CD4-positive, alpha-beta T cell treated with Interferon alpha-2 for 1 hour (primary cell): ENCODE data around the gene SOCS2.
A peak's percentile ranks its signal among the peaks of the same experiment; 100 is the strongest.

Source experiments
- DNase-seq, 2 donors: peaks; one replicate each; pipeline ENCODE4 v3.0.0-alpha.2; 2020 to 2022

SOCS2 gene

DNA sequence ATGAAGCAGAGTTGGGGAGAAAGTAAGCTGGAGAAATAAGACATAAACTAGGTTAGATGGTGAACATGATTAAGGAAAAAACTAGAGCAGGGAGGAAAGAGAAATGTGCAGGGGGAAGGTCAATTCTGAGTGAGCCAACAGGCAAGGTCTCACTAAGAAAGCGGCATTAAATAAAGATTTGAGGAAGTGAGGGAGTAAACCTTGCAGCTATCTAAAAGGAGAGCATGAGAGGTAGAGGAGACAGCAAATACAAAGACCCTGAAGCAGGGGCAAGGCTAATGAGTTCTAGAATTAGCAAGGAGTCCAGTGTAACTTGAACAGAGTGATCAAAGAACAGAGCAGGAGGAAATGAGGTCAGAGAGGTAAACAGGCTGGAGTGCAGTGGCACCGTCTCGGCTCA, 4.4 kb upstream of the SOCS2 start:
- DNase-seq, result no peak

DNA sequence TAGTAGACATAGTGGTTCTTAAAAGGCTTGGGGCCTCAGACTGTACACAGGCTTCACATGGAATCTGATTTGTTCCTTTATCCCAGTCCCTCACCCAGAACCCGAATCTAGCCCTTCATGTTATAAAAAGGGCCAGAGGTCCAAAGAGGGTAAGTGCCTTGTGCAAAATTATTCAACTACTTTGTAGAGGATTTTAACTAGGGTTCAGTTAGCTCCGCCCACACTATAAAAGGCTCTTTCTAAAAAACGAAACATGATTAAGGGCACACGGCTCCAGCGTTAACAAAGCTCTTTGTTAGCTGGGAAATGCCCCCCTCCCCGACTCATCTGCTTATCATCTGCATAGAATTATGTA, 3.2 kb upstream of the SOCS2 start:
- DNase-seq, result no peak

DNA sequence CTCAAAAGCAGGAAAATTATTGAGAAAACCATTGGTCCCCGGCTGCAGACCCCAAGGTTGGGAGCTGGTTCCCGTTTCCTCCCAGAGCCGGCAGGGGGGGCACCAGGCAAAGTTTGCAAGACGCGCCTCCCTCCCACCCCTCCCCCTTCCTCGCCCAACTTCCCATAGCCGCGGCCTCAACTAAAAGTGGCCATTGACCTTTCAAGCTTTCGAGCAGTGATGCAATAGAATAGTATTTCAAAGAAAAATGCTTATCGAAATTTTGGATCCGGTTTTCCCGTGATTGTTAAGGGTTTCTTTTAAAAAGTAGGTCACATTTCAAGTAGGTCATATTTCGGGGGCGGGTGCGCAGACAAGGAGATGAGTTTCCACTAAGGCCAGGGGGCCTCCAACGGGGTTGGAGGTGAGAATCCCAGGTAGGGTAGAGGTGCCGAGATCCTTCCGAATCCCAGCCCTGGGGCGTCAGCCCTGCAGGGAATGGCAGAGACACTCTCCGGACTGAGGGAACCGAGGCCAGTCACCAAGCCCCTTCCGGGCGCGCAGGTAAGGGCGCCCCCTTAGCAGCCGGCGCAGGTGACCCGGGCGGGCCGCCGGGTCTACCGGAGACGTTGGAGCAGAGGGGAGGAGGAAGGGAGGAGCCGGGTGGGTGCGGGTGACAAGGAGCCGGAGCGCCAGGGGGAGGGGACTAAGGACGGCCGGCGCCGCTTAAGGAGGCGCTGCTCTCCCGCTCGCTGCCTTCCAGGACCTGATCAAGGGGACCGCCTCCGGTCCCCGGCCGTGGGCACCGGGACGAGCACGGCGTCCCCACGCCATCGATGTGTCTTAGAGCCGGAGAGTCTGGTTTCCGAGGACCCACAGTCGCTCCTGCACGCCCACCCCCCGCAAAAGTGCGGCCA, 2.6 kb upstream of the SOCS2 start:
- peak; percentile 75 to 79 for DNase-seq

DNA sequence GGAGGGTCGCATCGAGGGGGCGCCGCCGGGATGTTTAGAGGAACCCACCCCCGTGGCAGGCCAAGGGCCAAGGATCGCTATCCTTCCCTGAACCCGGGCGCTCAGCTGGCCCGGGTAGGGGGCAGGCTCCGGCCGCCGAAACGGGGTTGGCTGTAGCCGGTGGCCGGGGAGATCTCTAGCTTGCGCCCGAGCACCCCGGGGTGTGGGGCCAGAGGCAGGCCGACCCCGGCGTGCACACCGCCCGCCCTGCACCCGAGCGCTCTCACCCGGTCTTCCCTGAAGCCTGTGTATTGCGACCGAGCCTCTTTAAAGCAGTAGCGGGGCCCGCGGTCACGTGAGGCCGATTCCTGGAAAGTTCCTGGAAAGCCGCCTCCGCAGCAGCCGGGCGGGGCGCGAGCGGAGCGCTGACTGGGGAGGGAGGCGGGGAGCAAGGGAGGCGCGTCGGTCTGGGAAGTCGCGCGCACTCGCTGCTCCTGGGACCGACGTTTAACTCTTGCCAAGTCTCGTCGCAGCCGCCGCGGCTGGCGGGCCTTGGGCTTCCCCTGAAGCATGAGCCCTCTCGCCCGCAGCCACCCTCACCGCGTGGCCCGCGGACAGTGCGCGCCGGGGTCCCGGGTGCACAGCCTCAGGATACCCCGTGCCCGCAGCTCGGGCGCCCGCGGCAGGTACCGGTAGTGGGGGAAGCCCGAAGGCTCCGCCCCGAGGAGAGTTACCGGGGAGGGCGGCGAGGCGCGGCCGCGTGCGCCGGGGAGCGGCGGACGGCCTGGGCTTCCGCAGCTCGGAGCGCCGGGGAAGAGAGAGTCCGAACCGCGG, 1.7 kb upstream of the SOCS2 start:
- peak; percentile 90 to 93 for DNase-seq

DNA sequence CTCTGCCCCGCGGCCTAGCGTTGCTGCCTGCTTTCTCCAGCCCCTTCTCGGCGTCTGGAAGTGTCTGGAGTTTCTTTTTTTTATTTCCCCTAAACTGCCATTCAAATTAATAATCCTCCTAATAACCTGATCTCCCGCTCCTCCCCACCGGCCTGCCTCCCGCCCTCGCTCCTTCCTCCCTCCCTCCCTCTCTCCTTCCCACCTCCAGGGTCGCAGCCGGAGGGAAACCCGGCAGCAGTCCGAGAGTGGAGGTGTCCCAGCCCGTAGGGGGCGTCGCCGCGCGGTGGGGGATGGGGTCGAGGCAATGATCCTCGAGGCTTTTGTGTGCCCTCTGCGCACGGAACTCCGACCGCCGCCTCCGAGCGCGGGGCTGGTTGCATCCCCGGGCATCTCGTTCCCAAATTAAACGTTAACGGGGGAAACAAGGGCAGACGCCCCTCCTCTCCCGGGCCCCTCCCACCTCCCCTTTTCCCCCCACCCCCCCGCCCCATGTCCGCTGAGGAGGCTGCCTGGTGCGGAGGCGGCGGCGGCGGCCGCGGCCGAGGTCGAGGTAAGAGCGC, 1.0 kb upstream of the SOCS2 start:
- DNase-seq, result peak; percentile 47 to 68

DNA sequence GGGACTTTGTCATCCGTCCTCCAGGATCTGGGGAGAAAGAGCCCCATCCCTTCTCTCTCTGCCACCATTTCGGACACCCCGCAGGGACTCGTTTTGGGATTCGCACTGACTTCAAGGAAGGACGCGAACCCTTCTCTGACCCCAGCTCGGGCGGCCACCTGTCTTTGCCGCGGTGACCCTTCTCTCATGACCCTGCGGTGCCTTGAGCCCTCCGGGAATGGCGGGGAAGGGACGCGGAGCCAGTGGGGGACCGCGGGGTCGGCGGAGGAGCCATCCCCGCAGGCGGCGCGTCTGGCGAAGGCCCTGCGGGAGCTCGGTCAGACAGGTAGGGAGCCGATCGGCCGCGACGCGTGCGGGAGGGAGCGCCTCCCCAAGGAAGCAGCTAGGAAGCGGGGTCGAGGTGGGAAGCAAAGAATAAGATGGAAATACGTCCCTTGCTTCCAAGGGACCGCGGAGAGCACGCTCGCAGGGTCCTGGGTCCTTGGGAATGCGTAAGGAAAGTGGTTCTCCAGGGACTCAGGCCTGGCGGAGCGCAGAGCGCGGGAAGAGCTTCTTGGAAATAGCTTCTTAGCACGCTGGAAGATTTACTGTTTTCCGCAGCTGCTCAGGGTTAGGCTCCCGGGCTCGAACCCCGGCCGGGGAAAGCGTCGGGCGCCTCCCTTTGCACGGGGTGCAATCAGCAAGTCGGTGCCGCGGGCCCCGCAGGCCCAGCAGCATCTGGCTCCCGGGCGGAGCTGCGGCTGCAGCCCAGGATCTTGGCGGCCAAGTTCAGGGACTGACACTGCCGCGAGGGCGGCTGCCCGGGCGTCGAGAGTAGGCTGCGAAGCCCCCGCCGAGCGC, 457 bp downstream of the SOCS2 start:
- peak; percentile 6 to 23 for DNase-seq

DNA sequence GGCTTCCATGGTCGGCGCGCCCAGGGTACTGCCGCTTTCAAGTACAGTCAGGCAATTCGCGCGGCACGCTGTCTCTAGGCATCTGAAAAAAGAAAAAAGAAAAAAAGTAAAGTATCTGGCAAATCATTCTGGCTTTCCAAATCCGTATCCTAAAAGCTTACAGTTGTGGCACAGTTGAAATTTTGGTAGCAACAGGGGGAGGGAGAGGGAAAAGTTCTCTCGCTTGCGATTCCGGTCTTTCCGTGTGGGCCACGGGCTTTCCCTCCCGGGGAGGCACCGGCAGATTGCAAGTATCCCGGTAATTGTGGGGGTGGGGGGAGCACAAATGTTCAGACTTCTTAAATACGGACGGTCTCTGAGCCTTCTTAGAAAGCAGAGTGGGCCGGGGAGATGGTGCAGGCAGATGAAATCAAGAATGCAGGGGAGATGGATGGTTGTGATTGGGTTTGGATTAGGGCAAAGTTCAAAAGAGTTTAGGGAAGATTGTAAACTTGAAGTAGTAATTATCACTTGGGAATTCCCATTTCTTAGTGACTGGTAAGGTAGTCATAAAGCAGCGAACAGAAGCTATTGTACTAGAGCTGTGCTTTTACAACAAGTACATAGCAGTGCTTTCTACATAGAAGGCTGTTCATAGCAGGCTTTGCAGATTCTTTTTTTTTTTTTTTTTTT, 1.2 kb downstream of the SOCS2 start:
- peak in 1 of 2 donors; percentile 2 for DNase-seq

DNA sequence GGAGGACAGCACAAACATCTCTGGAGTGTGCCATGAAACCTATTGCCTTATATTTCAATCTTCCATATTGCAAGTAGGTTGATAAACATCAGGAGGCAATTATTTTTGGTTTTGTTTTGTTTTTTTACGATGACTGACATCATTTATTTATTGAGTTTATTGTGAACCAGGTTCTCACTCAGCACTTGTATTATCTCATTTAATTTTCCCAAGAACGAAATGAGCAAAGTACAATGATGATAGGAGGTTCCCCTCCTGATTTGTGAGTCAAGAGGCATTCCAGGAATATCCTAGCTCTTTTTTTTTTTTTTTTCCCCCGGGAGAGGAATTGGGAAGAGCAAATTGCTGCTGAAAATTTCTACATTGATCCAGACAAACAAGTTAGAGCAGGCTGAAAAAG, 4.7 kb downstream of the SOCS2 start:
- DNase-seq, result no peak

DNA sequence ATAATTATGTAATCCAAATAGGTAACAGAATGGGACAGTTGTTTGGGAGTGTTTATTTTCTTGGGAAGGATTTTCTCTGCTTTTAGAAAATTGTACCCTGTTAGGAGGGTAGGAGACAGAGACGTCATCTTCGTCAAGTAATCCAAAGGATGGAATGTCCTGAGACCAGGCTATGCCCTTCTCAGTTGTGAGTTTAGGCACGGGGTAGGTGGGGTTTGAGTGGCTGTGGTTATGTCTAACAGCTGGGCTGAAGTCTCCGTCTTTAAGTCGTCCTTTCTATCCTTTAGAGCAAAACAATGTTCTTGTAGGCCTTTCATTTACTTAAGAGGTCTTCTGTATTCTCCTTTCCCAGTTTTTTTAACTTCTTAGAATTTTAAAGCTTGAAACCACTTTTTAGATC, 5.7 kb downstream of the SOCS2 start:
- no peak for DNase-seq

DNA sequence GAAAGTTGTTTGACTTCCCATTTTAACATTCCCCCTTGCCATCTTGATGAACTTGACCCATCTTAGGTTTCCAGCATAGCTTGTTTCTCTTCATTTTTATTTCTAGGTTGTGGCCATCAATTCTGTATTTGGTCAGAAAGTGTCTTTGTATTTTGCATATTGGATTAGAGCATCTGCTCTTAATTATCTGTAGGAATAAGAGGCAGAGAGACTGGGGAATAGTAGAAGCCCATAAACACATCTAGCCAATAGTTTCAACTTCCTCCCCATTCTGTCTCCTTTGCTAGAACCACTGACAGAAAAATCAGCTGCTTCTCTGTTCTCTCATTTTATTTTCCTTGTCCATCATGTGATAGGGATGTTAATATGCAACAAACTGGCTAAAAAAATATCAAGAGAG, 8.2 kb downstream of the SOCS2 start:
- DNase-seq, result no peak

DNA sequence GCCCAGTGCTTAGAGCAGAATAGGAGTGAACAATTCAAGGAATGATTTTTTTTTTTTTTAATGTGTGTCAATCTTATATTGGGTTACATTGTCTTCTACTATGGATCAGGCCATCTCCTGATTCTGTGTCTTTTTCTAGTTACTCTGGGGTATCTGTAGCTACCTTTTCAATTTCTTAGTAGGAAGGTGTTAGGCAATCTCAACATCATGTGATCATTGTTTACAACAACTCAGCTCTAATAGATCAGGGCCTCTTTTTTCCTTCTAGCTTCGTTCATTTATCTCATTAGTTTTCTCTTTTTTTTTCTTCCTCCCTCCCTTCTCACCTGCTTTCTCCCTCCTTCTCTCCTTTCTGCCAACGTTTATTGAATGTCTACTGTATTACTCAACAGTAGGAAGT, 8.9 kb downstream of the SOCS2 start:
- DNase-seq, result no peak

DNA sequence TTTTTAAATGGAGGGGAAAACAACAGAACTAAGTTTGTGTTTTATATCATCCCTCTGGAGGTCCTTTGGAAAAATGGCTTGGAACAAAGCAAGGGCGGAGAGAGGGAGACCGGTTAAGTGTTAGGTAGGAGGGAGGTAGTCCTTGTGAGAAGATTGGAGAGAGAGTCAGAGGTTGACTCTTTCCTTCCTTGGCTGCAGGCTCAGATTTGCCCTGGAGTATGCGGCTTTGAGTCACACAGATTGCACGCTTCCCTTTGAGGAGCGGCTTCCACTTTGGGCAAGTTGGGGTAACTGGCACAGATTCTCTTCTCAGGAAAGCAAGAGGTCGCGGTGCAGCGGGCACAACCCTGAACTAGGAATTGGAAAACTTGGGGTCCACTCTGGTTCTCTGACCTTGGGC, 9.9 kb downstream of the SOCS2 start:
- DNase-seq, result no peak

DNA sequence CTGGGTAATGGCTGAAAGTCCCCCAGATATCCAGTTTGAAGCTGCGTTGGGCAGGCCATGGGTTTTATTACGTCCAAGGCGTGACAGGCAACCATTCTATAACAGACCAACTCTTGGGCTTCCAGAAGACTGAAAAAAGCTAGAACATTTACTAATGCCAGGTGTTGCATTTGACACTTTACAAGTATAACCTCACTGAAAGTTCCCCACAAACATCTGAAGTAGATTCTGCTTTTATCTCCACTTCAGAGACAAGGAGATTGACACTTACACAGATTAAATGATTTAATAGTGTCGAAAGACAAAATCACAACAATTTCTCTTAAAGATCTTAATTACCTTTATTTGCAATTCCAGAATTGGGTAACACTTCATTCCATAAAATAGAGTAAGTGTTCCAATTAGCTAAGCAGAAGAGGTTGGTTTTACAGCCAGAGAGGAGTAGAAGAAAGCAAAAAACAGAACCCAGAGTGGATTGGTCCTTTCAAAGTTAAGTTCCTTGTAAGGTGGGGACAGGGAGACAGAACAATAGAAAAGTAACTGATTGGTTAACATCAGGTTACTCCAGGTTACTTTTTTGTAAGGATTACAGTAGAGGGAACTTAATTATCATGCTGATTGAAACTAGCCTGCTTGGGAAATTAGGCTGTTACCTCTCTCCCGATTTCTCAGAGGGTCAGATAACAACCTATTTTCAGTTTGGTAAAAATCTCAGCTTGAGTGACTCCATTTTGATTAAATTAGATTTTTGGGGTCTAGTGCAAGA, 11.3 kb downstream of the SOCS2 start:
- DNase-seq, result no peak

DNA sequence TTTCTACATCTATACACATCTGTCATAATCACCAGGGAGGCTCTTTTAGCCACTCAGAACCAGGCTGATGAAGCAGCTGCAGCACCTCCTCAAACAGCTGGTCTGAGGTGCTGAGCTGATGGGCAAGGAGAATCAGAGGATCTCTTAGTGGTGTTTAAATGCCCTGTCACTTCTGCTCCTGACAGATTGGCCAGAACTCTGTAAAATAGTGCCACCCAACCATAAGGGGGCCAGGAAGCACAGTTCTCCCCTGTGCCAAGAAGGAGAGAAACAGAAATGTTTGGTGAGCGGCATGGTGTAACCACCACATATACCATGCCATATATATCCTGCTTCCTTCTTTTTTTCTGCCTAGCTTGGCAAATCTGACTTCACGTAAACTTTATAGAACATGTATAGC, 12.8 kb downstream of the SOCS2 start:
- DNase-seq, result no peak

DNA sequence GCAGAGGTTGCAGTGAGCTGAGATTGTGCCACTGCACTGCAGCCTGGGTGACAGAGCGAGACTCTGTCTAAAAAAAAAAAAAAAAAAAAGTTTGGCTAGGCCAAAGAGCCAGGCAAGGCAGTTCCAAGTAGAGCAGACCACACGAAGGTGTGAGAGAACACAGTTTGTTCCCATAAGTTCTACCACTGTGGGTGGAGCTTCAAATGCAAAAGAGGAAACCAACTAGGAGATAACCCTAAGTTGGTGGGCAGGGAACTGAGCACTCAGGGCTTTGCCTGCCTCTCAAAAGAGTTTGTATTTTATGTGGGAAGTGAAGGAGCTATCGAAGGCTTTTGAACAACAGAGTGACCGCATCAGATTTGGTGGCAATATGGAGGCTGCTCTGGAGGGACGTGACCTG, 15.1 kb downstream of the SOCS2 start:
- DNase-seq, result no peak

DNA sequence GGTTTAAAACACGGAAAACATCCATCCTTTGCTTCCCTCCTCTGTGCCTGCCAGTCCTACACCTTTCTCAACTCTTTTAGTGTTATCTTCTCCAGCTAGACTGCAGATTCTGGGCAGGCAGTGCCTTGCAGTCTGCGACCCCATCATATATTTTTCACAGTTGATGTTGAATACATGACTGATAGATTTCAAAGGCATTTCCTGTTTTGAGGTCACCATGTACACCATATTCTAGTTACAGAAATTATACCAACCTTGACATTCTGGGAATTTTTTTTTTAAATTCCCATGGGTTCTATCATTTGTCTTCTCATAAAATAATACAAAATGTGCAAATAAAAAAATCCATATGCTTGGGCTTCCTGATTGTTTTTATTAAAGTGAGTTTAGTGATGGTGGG, 16.6 kb downstream of the SOCS2 start:
- DNase-seq, result no peak

DNA sequence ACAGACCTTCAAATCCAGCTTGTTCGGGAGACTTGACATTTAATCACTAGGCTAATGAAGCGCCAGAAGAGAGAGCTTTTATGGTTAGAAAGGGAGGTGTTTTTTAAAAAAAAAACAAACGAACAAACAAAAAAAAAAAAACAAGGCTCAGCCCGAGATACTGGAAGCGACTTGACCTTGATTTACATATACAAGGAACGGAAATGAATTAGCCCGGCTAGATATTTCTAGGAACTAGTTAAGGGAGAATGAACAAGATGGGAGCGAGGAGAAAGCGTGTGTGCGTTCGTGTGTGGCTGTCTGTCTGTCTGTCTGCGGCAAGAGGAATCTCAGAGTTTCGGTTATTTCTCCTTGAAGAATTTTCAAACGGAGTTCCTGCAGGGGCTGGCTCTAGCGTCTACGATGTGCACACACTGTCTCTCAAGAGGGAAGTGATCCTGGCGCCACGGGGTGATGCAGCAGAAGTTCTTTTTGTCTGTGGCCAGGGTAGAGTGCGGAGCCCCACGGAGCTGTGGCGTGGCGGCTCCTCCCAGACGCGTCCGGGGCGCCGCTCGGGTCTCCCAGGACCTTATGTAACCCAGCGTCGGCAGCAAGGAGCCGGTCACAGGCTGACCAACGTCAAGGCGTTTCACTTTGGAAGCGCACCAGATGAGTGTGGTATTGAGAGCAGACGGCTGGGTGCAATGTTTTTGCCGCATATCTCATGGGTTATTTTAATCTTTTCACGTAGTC, 18.8 kb downstream of the SOCS2 start:
- DNase-seq, result peak; percentile 41 to 62

DNA sequence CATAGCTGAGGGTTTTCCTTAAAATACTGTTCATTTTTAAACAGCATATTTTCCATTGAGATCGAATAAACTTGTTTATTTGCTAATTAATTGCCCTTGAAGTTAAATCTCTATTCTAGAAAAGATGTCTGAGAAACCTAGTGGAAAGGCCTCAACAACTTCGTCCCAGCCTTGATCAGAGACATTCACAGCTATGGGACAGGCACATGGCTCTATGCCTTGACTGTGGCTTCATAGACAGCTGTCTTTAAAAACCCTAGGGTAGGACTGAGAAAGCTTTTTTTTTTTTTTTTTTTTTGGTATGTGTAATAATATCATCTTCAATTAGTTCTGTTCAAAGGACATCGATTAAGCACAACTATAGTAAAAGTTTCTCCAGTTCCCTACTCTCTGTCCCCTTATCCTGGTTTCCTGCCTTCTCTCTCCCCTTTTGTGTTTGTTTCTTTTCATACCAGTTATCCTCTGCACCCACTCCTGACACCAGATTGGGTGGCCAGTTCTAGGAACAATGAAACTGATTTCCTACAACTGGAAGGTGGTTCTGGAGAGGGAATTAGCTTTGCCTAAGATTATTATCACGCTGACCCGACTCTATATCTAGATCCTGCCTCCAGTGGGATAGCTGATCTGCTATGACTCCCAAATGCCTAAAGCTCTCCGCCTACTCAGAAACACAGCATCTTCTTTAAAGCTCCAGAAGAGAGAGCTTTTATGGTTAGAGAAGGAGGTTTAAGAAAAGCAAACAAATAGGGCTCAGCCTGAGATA, 20.3 kb downstream of the SOCS2 start:
- DNase-seq, result no peak

DNA sequence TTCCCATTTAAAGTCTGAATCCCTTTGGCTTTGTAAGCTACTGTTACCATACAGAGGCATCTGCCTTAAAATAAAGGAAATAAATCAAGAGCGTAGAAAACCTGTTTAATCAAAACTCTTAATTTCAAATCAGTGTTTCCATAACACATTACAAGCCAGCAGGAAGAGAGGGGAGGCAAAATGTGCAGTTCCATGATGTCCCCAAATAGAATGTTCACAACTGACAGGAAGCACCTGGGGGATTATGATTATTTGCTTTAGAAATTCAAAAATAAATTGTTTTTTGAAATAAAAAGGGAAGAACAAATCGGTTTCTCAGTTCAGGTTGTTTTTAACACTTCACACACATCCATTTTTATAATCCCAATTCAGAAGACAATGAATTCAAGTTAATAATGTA, 21.4 kb downstream of the SOCS2 start:
- no peak for DNase-seq

DNA sequence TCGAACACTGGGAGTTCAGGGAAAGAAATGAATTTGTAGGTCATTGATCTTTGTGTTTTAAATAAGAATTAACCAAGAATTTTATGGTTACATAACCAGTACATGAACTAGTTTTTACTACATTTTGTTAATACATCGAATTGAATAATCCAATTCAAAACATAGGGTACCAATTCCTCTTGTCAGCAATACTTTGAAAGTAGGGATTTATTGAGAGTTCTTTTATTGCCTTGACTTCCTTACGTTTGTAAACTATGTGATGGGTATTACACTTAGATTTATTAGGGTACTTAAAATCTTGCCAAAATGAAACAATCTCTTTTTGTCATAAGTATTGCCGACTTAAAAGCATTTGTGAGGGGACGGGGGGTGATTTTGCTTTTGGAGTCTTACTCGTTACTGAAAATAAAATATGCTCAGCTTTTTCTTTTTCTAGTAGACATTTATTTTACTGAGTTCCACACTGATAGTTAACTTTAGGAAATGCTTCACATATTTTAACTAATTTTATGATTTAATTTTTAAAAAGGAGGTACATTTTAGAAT, 22.4 kb downstream of the SOCS2 start:
- no peak for DNase-seq
